K562 (cell line): Measurements from ENCODE around the gene GAL3ST3. TPM values are rescaled to one million over a fixed set of nuclear protein-coding genes. Genes with fewer than 3 reads are reported as not detected.

Source experiments
- ATAC-seq: fragments of 200-7000 bp; cut with Tn5 transposase; 3 replicates; pipeline ENCODE4 v1.9.1; 2020; ENCODE audit warnings: moderate library complexity
- BruUV-seq: library from RNA; stranded (reverse); fragments of 400-500 nt; replicated peaks from 2 replicates; lab custom pipeline; 2021; lab: Mats Ljungman, UMichigan
- CTCF ChIA-PET: fragments of 300-600 bp; formaldehyde crosslinking; extraction: SDS; loops from one replicate; lab custom pipeline; 2021; ENCODE audit warnings: low intra/inter-chr PET ratio; lab: Yijun Ruan, JAX
- POLR2A ChIA-PET: fragments of 300-600, 350-650 bp; sonication (Branson Sonifier 250); formaldehyde crosslinking; extraction: SDS; loops from one replicate; lab custom pipeline; 2021; ENCODE audit warnings: antibody characterized with exemption, inconsistent platforms; lab: Yijun Ruan, JAX
- DNase-seq, 4 experiments: peaks; one replicate each; pipeline versions ENCODE4 v3.0.0 to v3.0.0-alpha.2; 2011 to 2018; ENCODE audit warnings: low spot score in 3 of 4, mixed read lengths in 3 of 4; ENCODE audit errors: extremely low read depth in 1 of 4
- FAIRE-seq: peaks from 2 replicates; lab custom pipeline; 2011; peaks lifted over from hg19 to GRCh38; lab: Jason Lieb, UNC
- H2AFZ ChIP-seq: 2 replicates; pipeline ENCODE4 v1.6.0; 2011; ENCODE audit warnings: low read depth, low read length, control low read depth, inconsistent platforms
- H3K27ac ChIP-seq: fragments of 200-600 bp; 3 replicates; pipeline ENCODE4 v1.8.0; 2011; ENCODE audit warnings: low read depth, mild to moderate bottlenecking, control low read depth, inconsistent platforms, low read length, moderate library complexity, mixed read lengths; ENCODE audit errors: extremely low read depth
- H3K27me3 ChIP-seq, 2 experiments: fragments of 300-600 bp in 1 of 2; 2 replicates in 1 of 2; 3 replicates in 1 of 2; pipeline versions ENCODE4 v1.6.0 to v1.8.0; 2011; ENCODE audit warnings: inconsistent platforms in 2 of 2, low read length in 2 of 2, mild to moderate bottlenecking in 1 of 2, mixed read lengths in 1 of 2, moderate library complexity in 1 of 2; ENCODE audit not compliant: control insufficient read depth in 2 of 2, insufficient read depth in 2 of 2
- H3K36me3 ChIP-seq: fragments of 300-600 bp; 3 replicates; pipeline ENCODE4 v1.8.0; 2011; ENCODE audit warnings: mild to moderate bottlenecking, low read length, inconsistent platforms; ENCODE audit not compliant: control insufficient read depth, insufficient read depth
- H3K4me1 ChIP-seq, 2 experiments: fragments of 200-600 bp in 1 of 2; replicated peaks in 1 of 2; 2 replicates in 1 of 2; 3 replicates in 1 of 2; pipeline versions ENCODE4 v1.5.1 to v1.8.0; 2011; ENCODE audit warnings: inconsistent platforms in 2 of 2, low read length in 2 of 2, mild to moderate bottlenecking in 1 of 2, mixed read lengths in 1 of 2, moderate library complexity in 1 of 2; ENCODE audit not compliant: control insufficient read depth in 2 of 2, insufficient read depth in 2 of 2
- H3K4me2 ChIP-seq: 2 replicates; pipeline ENCODE4 v1.6.1; 2011; ENCODE audit warnings: low read length, control low read depth, inconsistent platforms, mixed read lengths; ENCODE audit not compliant: insufficient read depth
- H3K4me3 ChIP-seq: fragments of 200-600 bp; sonication (generic), shearing (Covaris generic); 2 replicates; pipeline ENCODE4 v1.5.1; 2016; ENCODE audit warnings: control low read depth, inconsistent platforms
- H3K79me2 ChIP-seq: fragments of 200-600 bp; 3 replicates; pipeline ENCODE4 v1.8.0; 2011; ENCODE audit warnings: low read length, inconsistent platforms; ENCODE audit not compliant: control insufficient read depth, insufficient read depth
- H3K9ac ChIP-seq, 2 experiments: 2 replicates each; pipeline versions ENCODE4 v1.6.0 to v1.6.1; 2011; ENCODE audit warnings: low read depth in 2 of 2, low read length in 2 of 2, control low read depth in 1 of 2, inconsistent platforms in 1 of 2, mild to moderate bottlenecking in 1 of 2, mixed read lengths in 1 of 2; ENCODE audit not compliant: insufficient read depth in 1 of 2
- H3K9me1 ChIP-seq: one replicate; pipeline ENCODE4 v1.6.0; 2011; ENCODE audit warnings: inconsistent platforms, mild to moderate bottlenecking, low read length, moderate library complexity; ENCODE audit not compliant: control insufficient read depth, insufficient read depth
- H3K9me3 ChIP-seq: replicated peaks from 2 replicates; pipeline ENCODE4 v1.5.1; 2011; ENCODE audit warnings: low read depth, low read length, inconsistent platforms; ENCODE audit not compliant: control insufficient read depth, insufficient read depth
- H4K20me1 ChIP-seq: replicated peaks from 2 replicates; pipeline ENCODE4 v1.6.1; 2011; ENCODE audit warnings: low read length, inconsistent platforms, mixed read lengths; ENCODE audit not compliant: control insufficient read depth, insufficient read depth
- BRD4 ChIP-seq: fragments of 200-600 bp; sonication (generic); IDR thresholded peaks from 2 replicates; pipeline ENCODE4 v1.6.1; 2017; ENCODE audit warnings: inconsistent platforms
- CEBPG ChIP-seq, 3 experiments: fragments of 200-800 bp in 1 of 3; sonication (Bioruptor generic) in 1 of 3; sonication (generic) in 1 of 3; formaldehyde crosslinking in 1 of 3; IDR thresholded peaks in 2 of 3; conservative IDR thresholded peaks in 1 of 3; 2 replicates each; pipeline versions ENCODE4 v1.6.1 to v1.8.0; 2016 to 2022; ENCODE audit warnings: missing compliant biosample characterization in 2 of 3, missing genetic modification characterization in 2 of 3, mild to moderate bottlenecking in 1 of 3, missing genetic modification reagents in 1 of 3
- ETS2 ChIP-seq: IDR thresholded peaks from 2 replicates; pipeline ENCODE4 v1.6.1; 2016; ENCODE audit warnings: borderline replicate concordance, missing genetic modification characterization, mild to moderate bottlenecking, moderate library complexity, missing compliant biosample characterization; ENCODE audit not compliant: poor library complexity, severe bottlenecking
- KAT2B ChIP-seq: IDR thresholded peaks from one replicate; pipeline ENCODE4 v1.6.1; 2012; ENCODE audit warnings: low read depth, mild to moderate bottlenecking, control low read depth, inconsistent platforms, low read length, moderate library complexity
- MBD1 ChIP-seq: fragments of 250-450 bp; sonication (Bioruptor Pico); IDR thresholded peaks from 2 replicates; pipeline ENCODE4 v1.8.0; 2022; ENCODE audit warnings: inconsistent platforms
- MCM3 ChIP-seq: fragments of 450-650 bp; IDR thresholded peaks from 2 replicates; pipeline ENCODE4 v1.6.1; 2016
- NELFE ChIP-seq: IDR thresholded peaks from 2 replicates; pipeline ENCODE4 v1.6.1; 2011; ENCODE audit warnings: mild to moderate bottlenecking; ENCODE audit not compliant: insufficient read depth, insufficient read length
- PTTG1 ChIP-seq: fragments of 450-650 bp; IDR thresholded peaks from 2 replicates; pipeline ENCODE4 v1.6.1; 2016; ENCODE audit warnings: low read depth, mild to moderate bottlenecking, missing genetic modification characterization, missing compliant biosample characterization
- SIN3B ChIP-seq: fragments of 450-650 bp; IDR thresholded peaks from 2 replicates; pipeline ENCODE4 v1.6.1; 2017; ENCODE audit warnings: low read depth, mild to moderate bottlenecking, moderate library complexity
- ZC3H11A ChIP-seq: IDR thresholded peaks from 2 replicates; pipeline ENCODE4 v1.6.1; 2012; ENCODE audit warnings: low read depth, low read length, improper control_type of control experiment
- ZNF121 ChIP-seq: sonication (generic); formaldehyde crosslinking; conservative IDR thresholded peaks from 2 replicates; pipeline ENCODE4 v1.8.0; 2022; ENCODE audit warnings: missing genetic modification reagents
- ZNF274 ChIP-seq: IDR thresholded peaks from 2 replicates; pipeline ENCODE4 v1.6.1; 2011; ENCODE audit warnings: low read depth, mild to moderate bottlenecking, low read length, moderate library complexity, borderline replicate concordance
- ZNF76 ChIP-seq: fragments of 250-450 bp; sonication (Bioruptor Pico); IDR thresholded peaks from 2 replicates; pipeline ENCODE4 v1.4.0; 2020; ENCODE audit warnings: mild to moderate bottlenecking, moderate library complexity, borderline replicate concordance
- WGBS: fragments of 100-300 bp; shearing (Covaris generic); methylation state at CpG from one replicate; pipeline ENCODE4 v1.1.6; 2016; ENCODE audit warnings: low coverage, mixed read lengths; ENCODE audit not compliant: insufficient coverage; ENCODE audit errors: missing lambda C conversion rate; 5-methylcytosine and 5-hydroxymethylcytosine counted together
- in situ Hi-C: fragments of 300-500 bp; cut with MboI; formaldehyde crosslinking; loops from 4 replicates; pipeline ENCODE4 v1.15.0; 2018; ENCODE audit warnings: inconsistent platforms, mixed read lengths
- intact Hi-C: fragments of 100-400 bp; cut with micrococcal nuclease; formaldehyde crosslinking; loops from 2 replicates; pipeline ENCODE4 v1.14.2; 2022
- polyA plus RNA-seq, 8 experiments: library from polyadenylated mRNA; depleted of rRNA in 4 of 8; stranded (reverse) in 5 of 8; unstranded in 3 of 8; fragments of >200 nt; fragmentation: Nextera tagmentation in 2 of 8; fragmentation: Illumina TruSeq in 1 of 8; extraction: Ambion mirVana in 2 of 8; extraction: Trizol in 1 of 8; gene quantifications; 2 replicates each; pipeline versions ENCODE4 v1.2.1 to v1.2.3, GENCODE V29; 2011 to 2014; ENCODE audit warnings: inconsistent platforms in 1 of 8, missing spikeins in 1 of 8
- total RNA-seq, 7 experiments: library from RNA; depleted of rRNA in 6 of 7; stranded (reverse); fragments of >200 nt in 6 of 7; fragmentation: Illumina TruSeq in 2 of 7; extraction: Trizol in 2 of 7; gene quantifications; 2 replicates each; pipeline versions ENCODE4 v1.2.1 to v1.2.3, GENCODE V29; 2011 to 2021; ENCODE audit warnings: low replicate concordance in 1 of 7
- TF ChIP-seq, protein P1 (sequence below), 2 experiments: fragments of 150-350 bp in 1 of 2; IDR thresholded peaks; 2 replicates each; pipeline ENCODE4 v1.6.1; 2012 to 2016; ENCODE audit warnings: low read depth in 2 of 2, low read length in 2 of 2, mild to moderate bottlenecking in 1 of 2, moderate library complexity in 1 of 2
- TF ChIP-seq, protein P2 (sequence below): sonication (generic); formaldehyde crosslinking; IDR thresholded peaks from 2 replicates; pipeline ENCODE4 v1.8.0; 2022; ENCODE audit warnings: mild to moderate bottlenecking, missing genetic modification reagents
- TF ChIP-seq, protein P3 (sequence below): fragments of 450-650 bp; formaldehyde crosslinking; IDR thresholded peaks from 2 replicates; pipeline ENCODE4 v1.4.0; 2020; ENCODE audit warnings: mild to moderate bottlenecking

GAL3ST3 gene
- total and polyA plus RNA-seq, 9 of the 15 experiments (the other 6 are each of a cell fraction or from before 2014, with no cell fraction given) = not detected

DNA sequence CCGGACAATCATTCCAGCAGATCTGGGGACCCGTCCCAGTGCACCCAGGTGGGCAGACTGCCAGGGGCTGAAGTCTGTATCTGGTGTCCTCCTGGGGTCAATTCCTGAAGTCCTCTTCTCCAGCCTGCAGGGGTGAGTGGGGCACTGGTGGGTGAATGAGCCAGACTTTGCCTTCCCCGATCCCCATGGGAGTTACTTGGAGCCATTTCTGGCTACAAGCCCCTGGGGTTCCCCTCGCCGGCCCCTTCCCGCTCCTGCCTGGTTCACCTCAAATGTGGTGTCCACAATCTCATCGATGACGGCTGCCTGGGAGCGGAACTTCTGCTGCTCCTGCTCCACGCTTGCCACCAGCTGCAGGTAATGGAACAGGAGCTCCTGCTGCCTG lies 32.2 kb downstream of the GAL3ST3 start:
- DNase-seq (no peak), ATAC-seq (no peak), FAIRE-seq (no peak)
- ChIA-PET POLR2A (interaction anchor here (0.8 to 1.5 kb wide), 2 partner anchors 10 to 126 kb away, joined by 3 to 8 read pairs; partner anchors contain the start of gene CCDC85B), CTCF (no interaction called here)
- Histone ChIP-seq H3K9me3 (no peaks in the 10 kb centered on the region), H3K79me2 (no peaks in the 10 kb centered on the region), H3K4me1 (peaks cover 32 to 78% of the 10 kb centered on the region in 2 experiments), H3K4me3 (no peak overlapping the region), H3K4me2 (no peak overlapping the region), H3K27ac (no peak overlapping the region), H3K9me1 (peaks cover 5% of the 10 kb centered on the region), H4K20me1 (no peaks in the 10 kb centered on the region), H3K27me3 (no peaks in the 10 kb centered on the region), H3K36me3 (no peaks in the 10 kb centered on the region), H3K9ac (peak overlapping the region in 1 of 2 experiments; percentile 37; a peak in 2 of 4 replicates), H2AFZ (no peak overlapping the region)
- in situ Hi-C loops (no loop called here), intact Hi-C loops (no loop called here)
- 72% methylated on average over 10 of the region's 10 CpGs for WGBS
- BruUV-seq = no TSS peak
- no peak for TF ChIP-seq SIN3B
- TF ChIP-seq BRD4 = no peak
- no peak for TF ChIP-seq KAT2B
- no peak for TF ChIP-seq NELFE
- TF ChIP-seq ZNF76 (CRISPR knock-in tag) = no peak
- TF ChIP-seq ZC3H11A = no peak
- TF ChIP-seq ZNF274 = no peak
- TF ChIP-seq, protein P1, sequence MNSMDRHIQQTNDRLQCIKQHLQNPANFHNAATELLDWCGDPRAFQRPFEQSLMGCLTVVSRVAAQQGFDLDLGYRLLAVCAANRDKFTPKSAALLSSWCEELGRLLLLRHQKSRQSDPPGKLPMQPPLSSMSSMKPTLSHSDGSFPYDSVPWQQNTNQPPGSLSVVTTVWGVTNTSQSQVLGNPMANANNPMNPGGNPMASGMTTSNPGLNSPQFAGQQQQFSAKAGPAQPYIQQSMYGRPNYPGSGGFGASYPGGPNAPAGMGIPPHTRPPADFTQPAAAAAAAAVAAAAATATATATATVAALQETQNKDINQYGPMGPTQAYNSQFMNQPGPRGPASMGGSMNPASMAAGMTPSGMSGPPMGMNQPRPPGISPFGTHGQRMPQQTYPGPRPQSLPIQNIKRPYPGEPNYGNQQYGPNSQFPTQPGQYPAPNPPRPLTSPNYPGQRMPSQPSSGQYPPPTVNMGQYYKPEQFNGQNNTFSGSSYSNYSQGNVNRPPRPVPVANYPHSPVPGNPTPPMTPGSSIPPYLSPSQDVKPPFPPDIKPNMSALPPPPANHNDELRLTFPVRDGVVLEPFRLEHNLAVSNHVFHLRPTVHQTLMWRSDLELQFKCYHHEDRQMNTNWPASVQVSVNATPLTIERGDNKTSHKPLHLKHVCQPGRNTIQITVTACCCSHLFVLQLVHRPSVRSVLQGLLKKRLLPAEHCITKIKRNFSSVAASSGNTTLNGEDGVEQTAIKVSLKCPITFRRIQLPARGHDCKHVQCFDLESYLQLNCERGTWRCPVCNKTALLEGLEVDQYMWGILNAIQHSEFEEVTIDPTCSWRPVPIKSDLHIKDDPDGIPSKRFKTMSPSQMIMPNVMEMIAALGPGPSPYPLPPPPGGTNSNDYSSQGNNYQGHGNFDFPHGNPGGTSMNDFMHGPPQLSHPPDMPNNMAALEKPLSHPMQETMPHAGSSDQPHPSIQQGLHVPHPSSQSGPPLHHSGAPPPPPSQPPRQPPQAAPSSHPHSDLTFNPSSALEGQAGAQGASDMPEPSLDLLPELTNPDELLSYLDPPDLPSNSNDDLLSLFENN (IDR thresholded peaks at IDR 0.05; ENCODE audit: low read depth in 2 of 2, low read length in 2 of 2) = no peak
- no peak for TF ChIP-seq PTTG1
- no peak for TF ChIP-seq MBD1 (CRISPR knock-in tag)
- TF ChIP-seq ETS2 (tag) = no peak
- TF ChIP-seq ZNF121 (CRISPR knock-in tag) = no peak
- TF ChIP-seq, protein P2, sequence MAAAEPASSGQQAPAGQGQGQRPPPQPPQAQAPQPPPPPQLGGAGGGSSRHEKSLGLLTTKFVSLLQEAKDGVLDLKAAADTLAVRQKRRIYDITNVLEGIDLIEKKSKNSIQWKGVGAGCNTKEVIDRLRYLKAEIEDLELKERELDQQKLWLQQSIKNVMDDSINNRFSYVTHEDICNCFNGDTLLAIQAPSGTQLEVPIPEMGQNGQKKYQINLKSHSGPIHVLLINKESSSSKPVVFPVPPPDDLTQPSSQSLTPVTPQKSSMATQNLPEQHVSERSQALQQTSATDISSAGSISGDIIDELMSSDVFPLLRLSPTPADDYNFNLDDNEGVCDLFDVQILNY (CRISPR knock-in tag) = no peak
- TF ChIP-seq CEBPG (CRISPR knock-in tag; IDR thresholded peaks at IDR 0.05) = no peak
- no peak for TF ChIP-seq CEBPG (tag; conservative IDR thresholded peaks at IDR 0.05 in 1 of 2, IDR thresholded peaks at IDR 0.05 in 1 of 2)
- TF ChIP-seq, protein P3, sequence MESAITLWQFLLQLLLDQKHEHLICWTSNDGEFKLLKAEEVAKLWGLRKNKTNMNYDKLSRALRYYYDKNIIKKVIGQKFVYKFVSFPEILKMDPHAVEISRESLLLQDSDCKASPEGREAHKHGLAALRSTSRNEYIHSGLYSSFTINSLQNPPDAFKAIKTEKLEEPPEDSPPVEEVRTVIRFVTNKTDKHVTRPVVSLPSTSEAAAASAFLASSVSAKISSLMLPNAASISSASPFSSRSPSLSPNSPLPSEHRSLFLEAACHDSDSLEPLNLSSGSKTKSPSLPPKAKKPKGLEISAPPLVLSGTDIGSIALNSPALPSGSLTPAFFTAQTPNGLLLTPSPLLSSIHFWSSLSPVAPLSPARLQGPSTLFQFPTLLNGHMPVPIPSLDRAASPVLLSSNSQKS (CRISPR knock-in tag) = no peak
- no peak for TF ChIP-seq MCM3
